ENCODE measurements around the gene MAD1L1.

The MAD1L1 gene

DNA sequence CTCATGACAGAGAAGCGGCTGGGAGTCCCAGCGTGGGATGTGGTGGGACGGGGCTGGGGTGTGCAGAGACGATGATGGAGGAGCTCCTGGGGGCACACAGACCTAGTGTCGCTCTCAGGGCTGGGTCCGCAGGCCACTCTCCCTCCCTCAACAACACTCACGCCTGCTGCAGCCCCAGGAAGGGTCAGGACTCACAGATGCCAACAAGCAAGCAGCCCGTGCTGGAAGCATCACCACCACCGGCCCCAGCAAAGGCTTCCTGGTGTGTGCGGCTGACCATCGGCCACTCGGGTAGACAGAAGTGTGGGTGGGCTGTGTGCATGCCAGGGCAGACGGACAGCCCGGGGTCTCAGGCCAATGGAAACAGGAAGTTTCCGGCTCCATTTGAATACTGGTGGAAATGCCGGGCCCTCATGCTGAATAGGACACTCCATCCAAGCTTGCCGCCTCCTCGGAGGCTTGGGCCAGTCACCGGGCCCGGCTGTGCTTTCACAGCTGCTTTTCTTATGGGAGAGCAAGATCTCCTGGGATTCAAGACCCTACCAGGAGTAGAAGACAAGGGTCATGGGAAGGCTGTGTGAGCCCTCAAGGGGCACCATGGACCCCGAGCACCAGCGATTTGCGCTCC lies 384.6 kb downstream of the MAD1L1 start:
- TF ChIP-seq, protein P1, sequence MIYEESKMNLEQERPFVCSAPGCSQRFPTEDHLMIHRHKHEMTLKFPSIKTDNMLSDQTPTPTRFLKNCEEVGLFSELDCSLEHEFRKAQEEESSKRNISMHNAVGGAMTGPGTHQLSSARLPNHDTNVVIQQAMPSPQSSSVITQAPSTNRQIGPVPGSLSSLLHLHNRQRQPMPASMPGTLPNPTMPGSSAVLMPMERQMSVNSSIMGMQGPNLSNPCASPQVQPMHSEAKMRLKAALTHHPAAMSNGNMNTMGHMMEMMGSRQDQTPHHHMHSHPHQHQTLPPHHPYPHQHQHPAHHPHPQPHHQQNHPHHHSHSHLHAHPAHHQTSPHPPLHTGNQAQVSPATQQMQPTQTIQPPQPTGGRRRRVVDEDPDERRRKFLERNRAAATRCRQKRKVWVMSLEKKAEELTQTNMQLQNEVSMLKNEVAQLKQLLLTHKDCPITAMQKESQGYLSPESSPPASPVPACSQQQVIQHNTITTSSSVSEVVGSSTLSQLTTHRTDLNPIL (CRISPR knock-in tag; IDR thresholded peaks at IDR 0.05; ENCODE audit: low read depth): no peak
- TF ChIP-seq ZC3H10 (CRISPR knock-in tag; IDR thresholded peaks at IDR 0.05) (no peak), PATZ1 (CRISPR knock-in tag; IDR thresholded peaks at IDR 0.05; ENCODE audit: borderline replicate concordance) (no peak), ZFP3 (CRISPR knock-in tag; IDR thresholded peaks at IDR 0.05) (no peak), PPARA (CRISPR knock-in tag; IDR thresholded peaks at IDR 0.05; ENCODE audit: borderline replicate concordance) (no peak)
- TF ChIP-seq, protein P2, sequence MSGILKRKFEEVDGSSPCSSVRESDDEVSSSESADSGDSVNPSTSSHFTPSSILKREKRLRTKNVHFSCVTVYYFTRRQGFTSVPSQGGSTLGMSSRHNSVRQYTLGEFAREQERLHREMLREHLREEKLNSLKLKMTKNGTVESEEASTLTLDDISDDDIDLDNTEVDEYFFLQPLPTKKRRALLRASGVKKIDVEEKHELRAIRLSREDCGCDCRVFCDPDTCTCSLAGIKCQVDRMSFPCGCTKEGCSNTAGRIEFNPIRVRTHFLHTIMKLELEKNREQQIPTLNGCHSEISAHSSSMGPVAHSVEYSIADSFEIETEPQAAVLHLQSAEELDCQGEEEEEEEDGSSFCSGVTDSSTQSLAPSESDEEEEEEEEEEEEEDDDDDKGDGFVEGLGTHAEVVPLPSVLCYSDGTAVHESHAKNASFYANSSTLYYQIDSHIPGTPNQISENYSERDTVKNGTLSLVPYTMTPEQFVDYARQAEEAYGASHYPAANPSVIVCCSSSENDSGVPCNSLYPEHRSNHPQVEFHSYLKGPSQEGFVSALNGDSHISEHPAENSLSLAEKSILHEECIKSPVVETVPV (CRISPR knock-in tag; IDR thresholded peaks at IDR 0.05): no peak
- ATAC-seq: no peak

DNA sequence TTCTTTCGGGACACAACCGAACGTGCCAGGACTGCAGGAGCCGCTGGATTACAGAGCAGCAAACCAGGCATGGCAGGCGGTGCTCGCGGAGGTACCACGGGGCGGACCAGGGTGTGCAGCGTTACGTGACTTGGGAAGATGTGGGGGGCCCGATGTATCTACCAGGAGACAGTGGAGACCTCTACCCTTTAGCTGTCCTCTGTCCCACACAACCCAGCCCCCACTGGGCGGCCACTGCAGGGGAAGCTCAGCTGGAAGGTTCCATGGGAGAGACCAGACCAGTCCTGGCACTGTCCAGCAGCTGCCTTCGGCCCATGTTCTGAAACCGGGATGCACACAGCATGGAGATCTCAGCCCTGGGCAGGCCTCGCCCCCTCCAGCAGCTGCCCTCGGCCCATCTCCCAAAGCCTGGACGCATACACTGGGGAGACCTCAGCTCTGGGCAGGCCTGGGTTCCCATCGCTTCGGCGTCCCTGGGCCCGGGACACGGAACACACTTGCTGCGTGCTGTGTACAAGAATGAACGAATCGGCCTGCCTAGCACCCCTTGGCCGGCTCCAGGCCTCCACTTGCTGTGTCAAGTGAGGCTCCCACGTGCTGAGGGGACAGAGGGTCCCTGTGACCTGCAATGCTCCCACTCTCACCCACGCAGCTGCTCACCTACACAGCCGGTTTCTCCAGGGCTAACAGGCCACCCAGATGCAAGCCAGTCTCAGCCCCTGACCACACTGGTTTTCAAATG lies 385.3 kb downstream of the MAD1L1 start:
- no peak for TF ChIP-seq ZFP30 (CRISPR knock-in tag; IDR thresholded peaks at IDR 0.05)
- no peak for TF ChIP-seq SNAI2 (CRISPR knock-in tag; IDR thresholded peaks at IDR 0.05)
- TF ChIP-seq TSHZ2 (CRISPR knock-in tag; IDR thresholded peaks at IDR 0.05): no peak
- no peak for TF ChIP-seq CSDC2 (CRISPR knock-in tag; IDR thresholded peaks at IDR 0.05)
- TF ChIP-seq ZNF70 (CRISPR knock-in tag; IDR thresholded peaks at IDR 0.05): no peak
- ATAC-seq: no peak

GRCh38 chr7:1846331-1847065 lies 386.2 kb downstream of the MAD1L1 start:
- no peak for ATAC-seq
- TF ChIP-seq CSDC2 (CRISPR knock-in tag; IDR thresholded peaks at IDR 0.05) (no peak), ZNF8 (CRISPR knock-in tag; IDR thresholded peaks at IDR 0.05) (no peak)
- TF ChIP-seq, protein P1 (CRISPR knock-in tag; IDR thresholded peaks at IDR 0.05; ENCODE audit: low read depth): no peak

- TF ChIP-seq PATZ1 (CRISPR knock-in tag; IDR thresholded peaks at IDR 0.05; ENCODE audit: borderline replicate concordance) (no peak), PPARA (CRISPR knock-in tag; IDR thresholded peaks at IDR 0.05; ENCODE audit: borderline replicate concordance) (no peak), ZC3H10 (CRISPR knock-in tag; IDR thresholded peaks at IDR 0.05) (no peak), ARNTL (CRISPR knock-in tag; IDR thresholded peaks at IDR 0.05; ENCODE audit: borderline replicate concordance, low read depth) (no peak), POU6F1 (CRISPR knock-in tag; IDR thresholded peaks at IDR 0.05; ENCODE audit: borderline replicate concordance, low read depth) (no peak)
- no peak for ATAC-seq
Measured at GRCh38 chr7:1845536-1846311, 387.0 kb downstream of the MAD1L1 start.

Data from SK-N-SH treated with all-trans-retinoic acid at 6 μM for 48 hours (cell line).